GM18502 (cell line): Measurements from ENCODE around the gene COA5.
"Not testable (repeated sequence)": the region's sequence is repeated elsewhere in the genome, so short reads cannot be mapped to it uniquely, and the experiment has no call there.

ENCODE experiments used
- ATAC-seq: cut with Tn5 transposase; IDR thresholded peaks from one replicate; pipeline ENCODE4 v1.9.1; 2021; ENCODE audit warnings: mild to moderate bottlenecking; ENCODE audit not compliant: unreplicated experiment, poor library complexity

The COA5 gene

DNA sequence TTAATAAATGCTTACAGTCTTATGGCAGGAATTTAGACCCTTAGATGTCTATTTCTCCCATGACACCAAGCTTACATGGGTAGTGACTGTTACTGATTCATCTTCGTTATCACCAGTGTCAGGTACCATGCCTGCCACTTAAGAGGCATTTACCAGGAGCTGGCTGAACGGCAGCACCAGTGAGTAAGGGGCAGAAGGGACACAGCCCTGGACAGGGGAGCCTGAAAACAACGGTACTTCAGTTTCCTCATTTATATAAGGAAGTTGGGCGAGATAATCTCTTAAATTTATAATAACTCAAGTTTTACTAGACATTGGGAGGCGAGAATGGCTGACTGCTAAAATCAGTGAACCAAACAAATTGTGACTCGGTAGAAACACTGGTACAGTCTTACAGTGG lies 1.2 kb downstream of the COA5 start:
- no peak for ATAC-seq

DNA sequence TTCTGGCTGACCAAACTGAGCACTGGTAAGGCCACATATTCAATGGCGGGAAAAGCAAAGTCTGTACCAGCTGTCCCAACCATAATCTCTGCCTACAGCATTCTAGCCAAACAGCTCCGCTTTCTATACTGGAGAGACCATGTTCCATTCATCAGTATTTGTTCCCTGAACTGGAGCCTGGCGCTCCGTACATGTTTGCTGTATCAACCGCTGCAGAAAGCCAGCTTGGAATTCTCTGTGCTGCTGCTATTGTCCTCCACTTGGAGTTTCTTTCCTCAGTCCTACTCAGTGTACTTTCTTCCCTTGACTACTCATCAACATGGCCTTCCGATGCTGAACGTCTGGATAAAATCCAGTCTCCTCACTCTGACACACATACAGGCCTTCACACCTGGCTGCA lies 1.9 kb downstream of the COA5 start:
- ATAC-seq = no peak

DNA sequence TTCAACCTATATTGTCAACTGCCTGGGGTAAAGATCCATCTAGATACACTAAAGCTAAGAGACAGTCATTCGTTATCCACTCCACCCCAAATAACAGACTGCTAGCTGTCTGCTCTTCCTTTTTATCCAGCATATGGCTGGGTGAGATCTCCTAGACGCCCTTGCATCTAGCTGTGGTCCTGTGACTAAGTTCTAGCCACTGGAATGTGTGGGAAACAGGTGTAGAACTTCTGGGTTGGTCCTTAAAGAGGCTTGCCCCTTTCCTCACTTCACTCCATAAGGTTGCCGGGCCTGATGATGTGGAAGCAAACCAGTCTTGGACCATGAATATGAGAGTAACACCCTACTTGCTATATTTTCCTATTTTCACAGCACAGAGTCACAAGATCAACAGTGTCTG lies 3.2 kb downstream of the COA5 start:
- ATAC-seq = no peak

DNA sequence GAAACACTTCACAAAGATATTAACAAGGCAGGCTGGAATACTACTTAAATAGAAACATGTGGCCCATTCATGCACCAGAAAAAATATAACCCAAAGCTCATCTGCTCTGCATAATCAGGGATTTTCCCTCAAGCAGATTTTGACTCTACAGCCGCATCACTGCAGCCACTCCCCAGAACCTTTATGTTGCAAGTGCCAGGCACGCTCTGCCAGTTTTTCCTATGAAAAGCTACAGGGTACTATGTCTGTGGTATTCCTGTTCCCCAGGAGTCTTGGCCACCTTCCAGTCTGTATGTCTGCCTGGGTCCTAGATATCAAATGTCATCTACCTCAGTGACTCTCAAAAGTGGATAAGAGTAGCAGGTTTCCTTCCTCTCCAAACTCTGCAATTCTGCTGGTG lies 3.8 kb downstream of the COA5 start:
- ATAC-seq = no peak

DNA sequence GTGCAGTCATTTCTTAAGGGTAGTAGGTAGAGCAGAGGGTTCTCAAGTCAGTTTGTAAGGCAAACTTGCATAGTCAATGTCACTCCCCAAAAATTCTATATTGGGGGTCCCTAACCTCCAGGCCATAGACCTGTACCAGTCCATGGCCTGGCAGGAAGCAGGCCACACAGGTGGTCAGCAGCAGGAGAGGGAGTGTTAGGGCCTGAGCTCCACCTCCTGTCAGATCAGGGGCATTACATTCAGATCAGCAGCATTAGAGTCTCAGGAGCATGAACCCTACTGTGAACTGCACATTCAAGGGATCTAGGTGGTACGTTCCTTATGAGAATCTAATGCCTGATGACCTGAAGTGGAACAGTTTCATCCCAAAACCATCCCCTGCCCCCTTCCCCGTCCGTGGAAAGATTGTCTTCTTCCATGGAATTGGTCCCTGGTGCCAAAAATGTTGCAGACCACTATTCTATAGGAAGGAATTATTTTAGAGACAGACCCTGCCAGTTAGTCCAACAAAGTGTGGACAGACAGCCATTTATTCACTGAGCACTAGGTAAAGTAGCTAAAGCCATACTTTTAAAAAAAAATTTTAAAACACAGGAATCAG lies 6.7 kb downstream of the COA5 start:
- peak; percentile 69 for ATAC-seq

DNA sequence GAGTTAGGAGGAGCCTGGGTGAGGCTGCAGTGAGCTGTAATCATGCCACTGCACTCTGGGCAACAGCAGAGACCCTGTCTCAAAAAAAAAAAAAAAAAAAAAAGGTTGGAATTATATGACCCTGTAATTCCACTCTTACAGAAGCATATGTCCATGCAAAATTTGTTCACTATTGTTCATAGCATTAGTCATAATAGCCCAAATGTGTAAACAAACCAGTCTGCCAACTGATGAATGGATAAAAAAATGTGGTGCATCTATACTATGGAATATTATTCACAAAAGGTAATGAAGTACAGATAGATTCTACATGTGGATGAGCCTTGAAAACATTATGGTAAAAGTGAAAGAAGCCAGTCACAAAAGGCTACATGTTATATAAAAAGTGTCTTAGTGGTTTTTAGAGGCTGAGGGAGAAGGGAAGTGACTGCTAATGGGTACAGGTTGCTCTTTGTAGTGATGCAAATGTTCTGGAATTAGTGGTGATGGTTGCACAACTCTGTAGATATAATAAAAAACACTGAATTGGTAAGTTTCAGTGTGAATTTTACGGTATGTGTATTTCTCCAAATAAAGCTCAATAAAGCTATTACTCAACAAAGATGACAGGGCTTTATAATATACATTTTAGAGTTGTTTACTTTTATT lies 9.4 kb downstream of the COA5 start:
- no peak for ATAC-seq

DNA sequence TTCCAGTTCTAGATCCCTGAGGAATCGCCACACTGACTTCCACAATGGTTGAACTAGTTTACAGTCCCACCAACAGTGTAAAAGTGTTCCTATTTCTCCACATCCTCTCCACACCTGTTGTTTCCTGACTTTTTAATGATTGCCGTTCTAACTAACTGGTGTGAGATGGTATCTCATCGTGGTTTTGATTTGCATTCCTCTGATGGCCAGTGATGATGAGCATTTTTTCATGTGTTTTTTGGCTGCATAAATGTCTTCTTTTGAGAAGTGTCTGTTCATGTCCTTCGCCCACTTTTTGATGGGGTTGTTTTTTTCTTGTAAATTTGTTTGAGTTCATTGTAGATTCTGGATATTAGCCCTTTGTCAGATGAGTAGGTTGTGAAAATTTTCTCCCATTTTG lies 13.6 kb downstream of the COA5 start:
- not testable (repeated sequence) for ATAC-seq

DNA sequence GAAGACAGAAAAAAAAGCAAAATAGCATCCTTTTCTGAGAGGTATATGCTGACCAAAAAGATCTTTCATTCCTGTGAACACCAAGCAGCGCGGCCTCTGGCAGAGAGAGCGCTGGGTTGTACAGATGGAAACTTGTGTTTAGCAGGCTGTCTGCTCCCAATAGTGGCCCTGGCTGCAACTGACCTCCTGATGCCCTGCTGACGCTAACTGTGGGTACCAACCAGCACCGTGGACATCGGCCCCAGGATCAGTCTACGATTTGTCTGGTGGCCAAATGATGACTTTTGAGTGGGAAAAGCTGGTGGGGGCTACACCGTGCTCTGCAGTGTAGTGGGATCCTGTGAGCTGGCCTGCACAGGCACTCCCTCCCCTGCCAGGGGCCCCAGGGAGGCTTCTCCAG lies 15.7 kb downstream of the COA5 start:
- no peak for ATAC-seq

DNA sequence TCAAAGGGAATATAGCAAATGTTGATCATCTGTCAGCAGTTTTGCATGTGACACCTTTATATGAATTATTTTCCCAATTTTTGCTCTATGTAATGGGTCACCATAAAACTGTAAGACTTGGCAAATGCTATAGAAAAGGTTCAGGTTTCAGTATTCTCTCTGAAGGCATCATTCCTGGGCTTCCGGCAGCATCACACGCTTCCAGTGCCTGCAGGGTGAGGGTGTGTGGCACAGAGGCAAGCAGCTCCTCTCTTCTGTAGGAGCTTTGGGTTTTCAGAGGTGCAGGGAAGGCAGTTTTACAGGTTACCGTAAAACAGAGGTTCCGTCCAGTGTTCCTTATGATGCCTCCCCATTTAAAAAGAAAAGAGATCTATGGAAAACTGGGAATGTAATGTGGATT lies 18.8 kb downstream of the COA5 start:
- no peak for ATAC-seq

DNA sequence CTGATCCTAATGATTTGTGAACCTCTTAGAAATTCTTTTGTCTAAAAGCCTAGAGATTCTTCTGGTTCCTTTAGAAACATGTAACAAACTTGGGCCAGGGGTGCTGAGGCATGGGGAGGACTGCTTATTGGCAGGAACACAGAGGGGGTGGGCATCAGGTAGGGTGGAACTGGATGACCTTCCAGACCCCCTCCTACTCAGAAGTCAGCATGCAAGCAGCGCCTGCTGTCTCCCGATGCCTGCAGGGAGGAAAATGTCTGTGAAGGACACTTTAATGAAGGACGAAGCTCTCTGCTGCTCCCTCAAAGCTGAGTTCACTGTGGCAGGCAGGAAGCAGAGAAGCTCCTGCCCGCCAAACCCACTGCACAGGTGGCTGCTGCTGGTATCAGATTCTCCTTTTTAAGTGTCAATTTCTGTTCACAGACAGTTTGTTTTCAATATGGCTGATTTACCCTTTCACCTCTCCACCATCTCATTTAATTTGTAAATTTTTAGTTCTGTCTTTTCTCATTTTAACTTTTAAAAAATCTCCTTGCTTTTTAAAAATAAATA lies 19.4 kb downstream of the COA5 start:
- ATAC-seq = no peak

DNA sequence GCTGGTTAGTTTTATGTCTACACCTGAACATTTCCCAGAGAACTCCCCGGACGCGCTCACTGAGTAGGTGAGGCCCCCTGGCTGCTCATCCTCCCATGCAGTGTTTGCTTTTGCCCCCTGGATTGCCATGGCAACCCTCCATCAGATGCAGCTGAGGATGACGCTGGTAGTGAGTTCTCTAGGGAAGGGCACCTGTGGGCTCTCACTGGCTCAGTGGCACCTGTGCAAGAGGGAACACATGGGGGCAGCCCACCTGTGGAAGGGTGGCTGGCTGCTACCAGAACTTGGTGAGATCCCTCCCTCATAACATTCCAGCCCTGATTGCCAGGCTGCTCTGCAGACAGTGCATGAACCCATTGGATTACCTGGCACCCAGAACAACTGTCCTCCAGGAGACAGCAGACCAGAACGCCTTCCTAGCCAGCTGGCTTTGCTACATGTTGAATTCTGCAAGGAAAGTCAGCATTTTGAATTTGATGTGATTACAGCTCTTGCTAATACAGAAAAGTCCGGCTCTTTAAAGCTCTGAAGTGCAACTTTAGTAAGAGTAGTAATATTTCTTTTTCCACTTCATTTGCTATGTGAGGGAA lies 21.7 kb downstream of the COA5 start:
- no peak for ATAC-seq

DNA sequence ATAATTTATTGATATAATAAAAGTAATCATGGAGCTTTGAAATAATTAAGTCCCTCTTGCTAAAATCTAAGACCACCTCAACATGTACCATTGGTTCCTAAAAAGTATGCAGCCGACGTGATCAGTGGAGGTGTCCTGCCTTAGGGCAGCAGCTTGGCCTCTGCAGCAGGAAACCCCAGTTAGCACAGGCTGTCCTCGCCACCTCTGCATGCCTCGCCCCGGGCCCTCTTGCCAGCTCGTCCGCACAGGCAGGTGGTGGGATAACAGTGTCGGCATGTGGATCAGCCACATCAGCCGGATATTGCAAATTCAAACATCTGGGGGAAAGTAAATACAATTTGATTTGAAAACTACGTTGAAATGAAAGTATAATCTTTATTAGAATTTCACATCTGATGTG lies 22.9 kb downstream of the COA5 start:
- ATAC-seq = no peak

DNA sequence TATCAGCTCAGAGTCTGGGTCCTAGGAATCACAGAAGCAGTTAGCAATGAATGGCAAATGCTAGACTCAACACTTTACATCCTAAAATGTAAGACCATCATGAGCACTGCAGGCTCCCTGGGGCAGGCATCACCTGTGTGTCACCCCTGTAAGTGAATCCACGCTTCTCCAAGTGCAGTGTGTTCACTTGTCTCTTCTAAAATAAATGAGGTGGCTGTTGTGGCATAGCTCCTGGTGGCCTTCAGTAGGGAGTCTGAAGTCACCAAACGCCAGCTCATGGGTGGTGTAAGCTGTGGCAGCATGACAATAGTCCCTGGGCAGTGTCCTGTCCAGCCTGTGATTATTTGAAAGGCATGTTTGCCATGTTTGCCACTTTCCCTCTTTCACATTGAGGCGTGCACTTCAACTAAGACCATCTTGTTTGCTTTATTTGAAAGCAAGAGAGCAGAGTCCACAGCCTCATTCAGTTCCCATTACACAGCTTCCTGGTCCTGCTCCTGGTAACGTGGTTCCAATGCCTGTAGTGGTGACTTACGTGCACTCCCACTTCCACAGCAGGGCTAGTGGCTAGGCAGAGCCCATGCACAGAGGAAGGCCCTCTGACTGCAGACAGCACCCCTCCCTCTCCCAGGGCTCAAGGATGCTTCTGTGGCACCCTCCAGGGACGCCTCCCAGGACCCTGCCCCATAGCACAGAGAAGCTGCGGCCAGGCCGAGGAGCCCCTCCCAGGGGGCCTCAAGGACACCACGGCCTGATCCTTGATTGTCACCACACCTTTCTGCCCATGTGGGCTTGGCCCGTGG lies 24.3 kb downstream of the COA5 start:
- no peak for ATAC-seq

DNA sequence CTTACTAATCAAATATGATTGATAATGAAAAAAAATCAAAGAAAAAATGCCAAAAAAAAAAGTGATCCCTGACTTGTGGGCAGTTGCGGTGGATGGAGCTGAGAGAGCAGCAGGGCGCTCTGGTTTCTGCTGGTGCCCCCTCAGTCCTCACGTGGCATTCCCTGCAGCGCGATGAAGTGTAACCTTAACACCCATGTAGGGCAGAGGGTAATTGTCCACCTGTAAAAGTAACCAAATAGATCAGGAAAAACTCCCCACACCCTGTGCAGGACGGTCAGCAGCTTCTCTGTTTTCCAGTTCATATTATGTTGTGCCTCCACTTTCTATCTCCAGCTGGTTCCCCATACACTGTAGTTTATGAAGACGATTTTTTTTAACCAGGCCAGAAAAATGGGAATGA lies 25.0 kb downstream of the COA5 start:
- ATAC-seq = no peak

DNA sequence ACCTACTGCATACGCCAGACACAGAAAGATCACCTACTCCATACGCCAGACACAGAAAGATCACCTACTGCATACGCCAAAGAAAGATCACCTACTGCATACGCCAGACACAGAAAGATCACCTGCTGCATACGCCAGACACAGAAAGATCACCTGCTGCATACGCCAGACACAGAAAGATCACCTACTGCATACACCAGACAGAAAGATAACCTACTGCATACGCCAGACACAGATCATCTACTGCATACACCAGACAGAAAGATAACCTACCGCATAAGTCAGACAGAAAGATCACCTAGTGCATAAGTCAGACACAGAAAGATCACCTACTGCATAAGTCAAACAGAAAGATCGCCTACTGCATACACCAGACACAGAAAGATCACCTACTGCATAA lies 25.8 kb downstream of the COA5 start:
- no peak for ATAC-seq

DNA sequence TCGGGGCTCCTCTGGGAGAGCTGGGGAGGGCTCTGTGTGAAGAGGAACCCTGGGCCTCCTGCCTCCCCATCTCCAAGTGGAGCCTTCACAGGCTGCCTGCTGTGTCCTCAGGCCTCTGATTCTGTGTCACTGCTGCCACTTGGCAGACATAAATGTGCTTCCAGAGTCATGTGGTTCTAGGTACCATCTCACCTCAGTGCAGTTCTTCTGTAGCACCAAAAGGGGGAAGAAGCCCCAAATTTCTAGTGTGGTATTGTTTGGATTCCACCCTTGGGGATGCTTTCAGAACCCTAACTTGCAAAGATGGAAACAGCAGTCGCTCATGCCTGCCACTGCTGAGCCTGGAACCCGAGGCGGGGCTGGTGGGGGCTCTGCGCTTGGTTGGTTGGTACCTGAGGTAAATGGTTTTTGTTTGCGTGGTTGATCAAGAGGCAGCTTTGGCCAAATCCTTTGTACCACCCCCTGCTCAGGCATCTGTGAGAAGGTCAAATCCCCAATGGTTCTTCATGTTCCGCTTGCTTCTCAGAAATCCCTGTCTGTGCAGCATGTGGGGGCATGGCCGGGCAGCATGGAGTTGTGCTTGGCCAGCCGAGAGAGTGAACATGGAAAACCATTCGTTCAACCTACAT lies 27.5 kb downstream of the COA5 start:
- no peak for ATAC-seq

DNA sequence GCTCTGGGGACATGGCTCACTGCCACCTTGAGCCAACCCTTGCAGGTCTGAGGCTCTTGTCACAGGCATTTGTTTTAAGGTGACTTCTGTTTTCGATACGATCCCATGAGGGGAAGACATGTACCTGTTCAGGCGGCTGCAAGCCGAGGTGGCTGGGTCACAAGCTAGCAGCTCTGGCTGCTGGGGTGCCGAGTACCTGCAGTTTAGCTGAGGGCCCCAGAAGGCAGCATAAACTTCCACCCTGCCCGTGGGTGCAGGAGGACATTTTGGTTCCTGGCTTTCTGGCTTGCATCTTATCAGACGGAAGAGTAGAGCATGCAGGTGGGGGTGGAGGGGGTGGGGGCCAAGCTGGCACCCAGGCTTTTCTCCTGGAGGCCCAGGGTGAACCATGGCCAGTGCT lies 28.4 kb downstream of the COA5 start:
- ATAC-seq = no peak

DNA sequence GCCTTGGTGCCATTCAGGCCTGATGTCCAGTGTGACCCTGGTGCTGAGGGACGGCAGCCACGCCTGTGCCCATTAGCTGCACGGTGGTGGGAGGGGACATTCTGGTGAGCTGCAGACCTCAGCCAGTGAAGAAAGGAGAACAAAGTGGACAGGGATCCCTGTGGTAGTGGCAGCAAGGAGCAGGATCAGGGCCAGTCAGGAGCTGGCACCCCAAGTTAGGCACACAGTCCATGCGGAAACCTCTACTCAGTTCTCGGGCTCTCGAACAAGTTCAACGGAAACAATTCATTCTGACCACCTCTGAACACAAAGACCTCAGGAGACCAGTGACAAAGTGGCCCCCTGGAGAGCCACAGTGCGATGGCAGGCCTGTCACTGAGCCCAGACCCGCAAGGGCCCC lies 30.1 kb downstream of the COA5 start:
- ATAC-seq = no peak

DNA sequence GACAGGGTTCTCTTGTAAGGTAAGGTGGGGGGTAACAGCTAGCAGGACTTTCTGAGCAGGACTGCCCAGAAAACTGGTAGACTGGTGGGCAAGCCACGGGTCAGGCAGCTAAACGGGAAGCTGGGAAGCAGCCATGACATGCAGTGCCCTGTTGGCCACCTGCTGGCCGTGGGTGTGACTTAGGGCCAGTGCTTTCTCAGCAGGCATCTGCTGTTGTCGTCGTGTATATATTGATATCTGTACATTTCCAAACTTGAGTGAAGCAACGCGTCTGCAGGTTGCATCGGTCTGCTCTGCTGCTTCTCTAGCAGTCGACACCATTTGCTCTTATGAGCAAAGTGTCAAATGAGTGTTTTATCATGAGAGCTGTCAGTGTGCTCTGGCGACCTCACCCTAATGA lies 31.0 kb downstream of the COA5 start:
- ATAC-seq = no peak

DNA sequence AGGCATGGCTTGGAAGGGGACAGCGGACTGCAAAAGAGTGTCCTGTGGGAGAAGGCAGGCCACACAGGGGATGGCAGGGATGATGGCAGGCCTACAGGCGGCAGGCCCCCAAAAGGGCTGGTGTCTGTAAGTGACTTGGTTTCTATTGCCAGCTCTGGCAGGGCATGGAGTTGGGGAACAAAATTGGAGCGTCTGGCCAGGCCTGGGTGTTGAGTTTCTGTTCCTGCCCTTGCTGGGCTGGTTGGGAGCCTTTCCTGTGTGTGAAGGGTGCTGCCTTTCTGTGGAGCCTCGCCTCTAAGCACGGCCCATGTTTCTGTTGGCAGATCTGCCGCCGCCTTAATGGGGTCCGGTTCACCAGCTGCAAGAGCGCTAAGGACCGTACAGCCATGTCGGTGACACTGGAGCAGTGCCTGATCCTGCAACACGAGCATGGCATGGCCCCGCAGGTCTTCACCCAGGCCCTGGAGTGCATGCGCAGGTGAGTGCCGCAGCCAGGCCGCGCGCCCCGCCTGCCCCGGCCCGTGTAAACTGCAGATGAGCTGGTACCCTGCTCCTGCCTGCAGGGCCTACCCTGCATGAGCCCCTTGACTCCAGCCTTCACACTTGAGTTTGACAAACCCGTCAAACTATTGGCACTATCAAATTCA lies 31.5 kb downstream of the COA5 start:
- no peak for ATAC-seq
